ENCODE data around the gene ADISSP.

Gene ADISSP

DNA sequence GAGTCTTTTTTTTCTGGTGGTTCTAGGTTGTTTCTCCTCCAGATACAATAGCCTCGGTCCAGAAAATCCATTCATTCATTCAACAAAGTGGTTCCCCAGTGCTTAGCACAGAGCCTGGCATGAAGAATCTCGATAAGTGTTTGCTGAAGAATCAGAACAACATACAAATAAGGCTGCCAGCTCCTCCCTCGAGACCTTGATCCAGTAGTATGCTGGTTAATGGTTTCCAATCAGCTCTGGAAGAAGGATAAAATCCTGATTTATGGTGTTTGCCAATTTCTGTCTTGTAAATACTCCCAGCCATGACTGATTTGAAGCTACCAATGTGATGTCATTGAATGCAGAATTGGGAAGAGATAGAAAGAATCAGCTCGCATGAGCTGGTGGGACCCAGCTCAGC lies 31.8 kb downstream of the ADISSP start:
- no peak for DNase-seq

GRCh38 chr20:3734111-3734843 lies 33.3 kb downstream of the ADISSP start:
- DNase-seq, result no peak

- DNase-seq, result no peak
Observed at GRCh38 chr20:3733119-3733995, 34.2 kb downstream of the ADISSP start.

GRCh38 chr20:3732327-3733118 lies 35.0 kb downstream of the ADISSP start, which contains the start of gene HSPA12B:
Gene HSPA12B, plus strand, starts transcription at chr20:3732685. Its CDS starts 5,990 bp downstream, at chr20:3738675.
- no peak for DNase-seq

GRCh38 chr20:3731944-3732326 lies 35.6 kb downstream of the ADISSP start:
- no peak for DNase-seq

- no peak for DNase-seq
Observed at GRCh38 chr20:3730803-3731672, 36.5 kb downstream of the ADISSP start.

DNA sequence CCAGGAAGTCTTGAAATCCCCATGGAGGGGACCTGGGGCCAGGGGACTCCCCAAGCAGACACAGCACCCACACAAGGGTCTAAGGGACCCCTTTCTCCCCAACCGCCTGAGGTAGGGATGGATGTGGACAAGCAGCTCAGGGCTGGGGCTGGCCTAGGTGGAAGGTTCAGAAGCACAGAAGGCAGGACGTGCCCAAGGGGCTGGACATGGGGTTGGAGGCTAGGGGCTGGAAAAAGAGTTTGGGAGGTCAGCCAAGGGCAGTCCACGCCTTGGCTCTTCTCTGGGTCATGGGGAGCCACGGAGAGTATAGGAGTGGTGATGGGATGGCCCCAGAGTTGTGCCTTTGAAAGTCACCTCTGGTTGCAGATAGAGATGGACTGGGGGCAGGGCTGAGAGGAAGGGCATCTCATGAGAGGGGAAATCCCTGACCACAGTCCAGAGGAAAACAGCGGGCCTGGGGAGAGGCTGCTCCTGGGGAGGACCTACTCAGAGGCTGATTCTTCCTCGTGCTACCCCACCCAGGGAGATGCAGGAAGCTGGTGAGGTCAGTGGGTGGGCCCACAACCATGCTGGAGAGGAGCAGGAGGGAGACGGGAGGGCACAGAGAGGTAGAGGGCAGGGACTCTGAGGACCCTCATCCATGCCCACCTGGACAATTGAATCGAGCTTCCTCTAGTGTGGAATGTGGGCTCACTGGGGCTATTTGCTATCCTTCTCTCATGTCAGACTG lies 37.6 kb downstream of the ADISSP start:
- no peak for DNase-seq

DNA sequence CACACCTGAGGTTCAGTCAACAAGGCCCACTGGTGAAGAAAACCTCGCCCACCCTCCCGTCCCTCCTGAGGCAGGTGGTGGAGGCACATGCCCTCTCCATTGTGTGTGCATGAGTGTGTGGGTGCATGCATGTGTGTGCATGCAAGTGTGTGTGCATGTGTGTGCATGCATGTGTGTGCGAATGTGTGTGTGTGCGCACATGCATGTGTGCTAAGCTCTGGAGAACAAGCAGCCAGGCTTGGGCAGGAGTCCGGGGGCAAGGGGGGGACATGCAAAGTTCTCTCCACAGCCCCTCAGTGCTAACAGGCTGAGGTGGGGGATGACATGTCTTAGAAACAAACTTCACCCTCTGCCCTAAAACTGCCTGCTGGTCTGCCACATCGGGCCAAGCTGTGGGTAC lies 38.2 kb downstream of the ADISSP start:
- DNase-seq, result no peak

- DNase-seq, result no peak
Observed at GRCh38 chr20:3728876-3729275, 38.7 kb downstream of the ADISSP start.

GRCh38 chr20:3728354-3728753 lies 39.2 kb downstream of the ADISSP start:
- DNase-seq, result no peak

GRCh38 chr20:3727401-3728021 lies 40.0 kb downstream of the ADISSP start:
- no peak for DNase-seq

- no peak for DNase-seq
Observed at GRCh38 chr20:3724356-3724755, 43.2 kb downstream of the ADISSP start.

GRCh38 chr20:3723284-3723683 lies 44.3 kb downstream of the ADISSP start:
- DNase-seq, result no peak

DNA sequence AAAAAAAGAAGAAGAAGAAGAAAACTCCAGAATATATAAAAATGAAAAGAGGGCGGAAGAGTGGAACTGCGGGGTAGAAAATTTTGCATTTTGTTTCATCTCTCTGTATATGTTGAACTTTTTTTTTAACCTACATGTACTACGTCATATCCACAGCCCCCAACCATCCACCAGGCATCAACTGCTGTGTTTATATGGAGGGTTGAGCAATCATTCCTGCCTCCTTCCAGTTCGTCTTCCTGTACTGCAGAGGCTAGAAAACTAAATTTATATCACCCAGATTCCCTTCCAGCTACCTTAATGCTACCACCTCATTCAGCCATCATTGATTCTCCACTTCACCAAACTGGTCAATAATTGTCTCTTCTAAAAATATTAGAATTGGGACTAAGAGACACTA lies 45.6 kb downstream of the ADISSP start:
- DNase-seq, result no peak

- DNase-seq, result no peak
Observed at GRCh38 chr20:3720626-3721025, 46.9 kb downstream of the ADISSP start.

- no peak for DNase-seq
Observed at GRCh38 chr20:3720068-3720467, 47.5 kb downstream of the ADISSP start.

DNA sequence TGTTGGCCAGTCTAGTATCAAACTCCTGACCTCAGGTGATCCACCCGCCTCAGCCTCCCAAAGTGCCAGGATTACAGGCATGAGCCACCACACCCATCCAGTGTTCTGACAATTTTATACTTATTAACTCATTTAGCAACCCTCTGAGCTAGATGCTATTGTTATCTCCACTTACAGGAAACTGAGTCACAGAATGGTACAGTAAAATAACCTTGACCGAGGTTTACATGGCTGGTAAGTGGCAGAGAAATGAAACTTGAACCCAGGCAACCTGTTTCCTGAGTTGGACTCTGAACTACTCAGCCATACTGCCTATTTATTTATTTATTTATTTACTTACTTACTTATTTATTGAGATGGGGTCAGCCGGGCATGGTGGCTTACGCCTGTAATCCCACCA lies 48.5 kb downstream of the ADISSP start:
- DNase-seq, result no peak

DNA sequence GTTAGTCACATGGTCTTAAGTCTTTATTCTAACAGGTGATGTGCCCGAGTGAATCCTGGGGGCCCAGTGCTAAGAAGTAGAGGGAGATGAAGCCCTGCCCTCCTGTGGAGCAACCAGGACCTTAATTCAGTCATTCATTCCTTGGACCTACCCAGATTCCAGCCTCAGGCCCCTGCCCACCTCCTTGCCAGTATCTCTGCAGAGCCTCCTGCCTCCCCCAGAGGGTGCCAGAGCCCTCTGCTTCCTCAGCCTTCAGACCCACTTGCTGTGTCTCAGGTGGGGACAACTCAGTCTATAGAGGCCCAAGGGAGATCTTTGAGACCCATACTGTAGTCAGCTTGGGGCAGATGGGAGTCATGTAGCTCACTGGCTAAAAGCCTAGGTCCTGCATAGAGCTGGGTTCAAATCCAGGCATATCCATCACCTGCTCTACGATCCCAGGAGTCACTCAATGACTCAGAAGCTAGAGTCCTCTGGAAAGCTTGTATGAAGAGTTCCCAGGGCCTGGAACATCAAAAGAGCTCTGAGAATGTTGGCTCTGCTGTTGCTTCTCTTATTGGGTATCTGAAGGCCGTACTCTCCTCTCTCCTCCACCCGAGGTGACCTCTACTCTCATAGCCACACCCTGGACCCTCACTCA lies 51.2 kb downstream of the ADISSP start:
- no peak for DNase-seq

DNA sequence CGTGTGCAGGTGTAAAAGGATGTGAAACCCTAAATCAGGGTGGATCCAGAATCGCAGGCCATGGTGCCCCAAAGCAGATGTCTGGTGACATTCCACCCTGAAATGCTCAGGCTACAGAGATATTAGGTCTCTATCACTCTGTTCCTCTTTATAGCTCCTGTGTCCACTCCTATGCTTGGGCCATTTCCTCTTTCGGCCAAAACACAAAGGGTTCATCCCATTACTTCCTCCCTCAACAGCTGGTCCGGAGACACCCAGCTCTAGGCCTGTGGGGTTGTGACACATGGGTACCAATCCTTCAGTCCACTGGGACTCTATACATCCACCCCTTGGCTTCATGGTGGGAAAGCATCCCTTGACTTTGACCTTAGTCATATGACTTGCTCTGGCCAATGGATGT lies 53.5 kb downstream of the ADISSP start:
- no peak for DNase-seq

GRCh38 chr20:3712279-3712873 lies 55.2 kb downstream of the ADISSP start, which contains the start of gene SIGLEC1:
Gene SIGLEC1, minus strand, starts transcription at chr20:3712600. Its CDS starts 5,472 bp downstream, at chr20:3707128.
- DNase-seq, result no peak

Data from KG1 (cell line).